HL-60/S4 treated with phorbol 12-myristate 13-acetate at 8.2 ng/mL for 4 days and 3 days (cell line): Measurements from ENCODE around the gene TECRL.

ENCODE experiments used
- in situ Hi-C: fragments of 300-500 bp; cut with MboI; formaldehyde crosslinking; loops from 2 replicates; pipeline ENCODE4 v1.15.0; 2022; ENCODE audit warnings: low sequenced_read_pairs

Gene TECRL, protein sequence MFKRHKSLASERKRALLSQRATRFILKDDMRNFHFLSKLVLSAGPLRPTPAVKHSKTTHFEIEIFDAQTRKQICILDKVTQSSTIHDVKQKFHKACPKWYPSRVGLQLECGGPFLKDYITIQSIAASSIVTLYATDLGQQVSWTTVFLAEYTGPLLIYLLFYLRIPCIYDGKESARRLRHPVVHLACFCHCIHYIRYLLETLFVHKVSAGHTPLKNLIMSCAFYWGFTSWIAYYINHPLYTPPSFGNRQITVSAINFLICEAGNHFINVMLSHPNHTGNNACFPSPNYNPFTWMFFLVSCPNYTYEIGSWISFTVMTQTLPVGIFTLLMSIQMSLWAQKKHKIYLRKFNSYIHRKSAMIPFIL

DNA sequence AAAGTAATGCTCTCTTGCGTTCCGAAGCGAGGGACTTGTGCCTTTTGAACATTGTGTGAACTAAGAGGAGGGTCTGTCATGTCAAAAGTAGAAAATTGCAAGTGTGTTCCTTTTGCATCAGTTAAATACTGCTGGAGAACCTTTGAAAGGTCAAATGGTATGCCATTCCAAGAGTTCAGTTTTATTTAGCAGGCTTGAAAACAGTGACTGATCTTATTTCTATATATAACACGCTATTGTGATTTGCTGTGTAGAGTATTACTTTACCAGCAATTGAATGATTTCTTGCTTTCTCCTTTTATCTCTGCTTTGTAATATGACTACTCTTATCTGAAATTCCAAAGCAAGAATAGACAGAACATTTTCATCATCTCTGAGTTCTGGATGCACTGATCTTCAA, at the start of gene TECRL:
Gene TECRL (minus strand): TSS at position 151 of the 400 bp plus-strand sequence. CDS start 99 bp downstream, at position 52.
- in situ Hi-C loops, result no loop called here

DNA sequence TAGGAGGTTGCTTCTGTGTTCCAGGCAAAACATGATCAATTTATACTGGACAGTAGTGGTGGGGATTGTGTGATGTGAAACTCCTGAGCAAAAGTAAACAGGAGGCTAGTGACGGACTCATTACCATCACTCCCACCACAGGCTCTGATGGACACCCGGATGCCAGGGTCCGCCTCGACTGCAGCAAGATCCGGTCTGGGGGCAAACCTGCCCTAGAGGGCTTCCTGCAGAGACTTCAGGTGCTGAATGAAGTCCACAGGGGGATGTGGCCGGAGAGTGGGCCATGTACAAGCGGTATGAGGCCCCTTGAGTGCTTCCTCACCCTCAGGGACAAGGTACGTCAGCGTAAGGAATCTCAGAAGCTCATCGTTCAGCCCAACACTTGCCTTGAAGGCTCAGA, 23.4 kb upstream of the TECRL start:
- in situ Hi-C loops, result no loop called here

DNA sequence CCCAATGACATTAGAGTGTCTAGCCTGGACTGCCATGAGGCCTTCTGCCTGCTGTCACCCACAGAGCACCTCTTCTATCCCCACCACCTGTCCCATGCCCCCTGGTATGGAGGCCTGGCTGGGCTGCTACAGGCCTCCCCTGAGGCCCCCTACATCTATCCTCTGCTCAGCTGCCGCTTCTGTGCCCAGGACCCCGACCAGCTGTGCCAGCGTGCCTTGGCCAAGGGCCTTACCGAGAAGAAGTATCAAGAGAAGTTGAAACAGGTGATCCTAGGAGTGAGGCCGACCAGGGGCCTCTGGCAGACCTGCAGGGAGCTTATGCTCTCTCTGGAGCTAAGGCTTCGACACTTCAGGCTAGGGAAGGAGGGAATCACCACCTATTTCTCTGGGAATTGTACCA, 21.7 kb upstream of the TECRL start:
- in situ Hi-C loops, result no loop called here

DNA sequence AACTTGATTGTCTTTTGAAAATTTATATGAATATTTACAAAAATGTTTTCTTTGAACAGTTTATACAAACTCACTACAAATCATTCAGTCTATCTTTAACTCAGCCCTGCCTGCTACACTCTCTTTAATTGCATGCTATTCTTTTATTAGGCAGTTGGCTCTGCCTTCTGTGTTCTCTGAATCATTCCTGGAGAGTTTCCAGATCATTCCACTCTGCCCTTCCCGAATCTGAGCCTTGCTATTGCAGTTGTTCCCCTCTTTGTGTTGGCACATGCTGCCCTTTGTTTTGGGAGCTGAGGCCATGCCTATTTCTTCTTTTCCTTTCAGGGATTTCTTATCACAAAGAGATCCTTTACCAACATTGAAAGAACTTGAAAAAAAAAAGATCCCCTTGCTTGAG, 8.7 kb upstream of the TECRL start:
- in situ Hi-C loops, result no loop called here

DNA sequence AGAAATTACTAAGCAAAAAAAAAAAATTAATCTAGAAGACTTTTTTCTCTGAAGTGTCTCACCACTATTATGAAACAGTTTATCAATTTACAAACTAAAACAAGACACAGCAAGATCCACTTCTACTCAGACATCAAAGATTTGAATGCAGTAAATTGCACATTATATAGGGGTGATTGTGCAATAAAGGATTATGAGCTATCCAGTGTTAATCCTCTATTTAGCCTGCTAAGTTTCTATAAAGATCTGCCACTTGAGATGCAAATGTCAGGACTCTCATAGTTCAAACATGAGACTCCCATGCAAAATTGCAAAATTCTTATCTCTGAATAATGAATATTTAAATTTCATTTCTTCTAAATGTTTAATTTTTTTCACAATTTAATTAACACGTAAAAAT, 2.2 kb downstream of the TECRL start:
- in situ Hi-C loops, result no loop called here

DNA sequence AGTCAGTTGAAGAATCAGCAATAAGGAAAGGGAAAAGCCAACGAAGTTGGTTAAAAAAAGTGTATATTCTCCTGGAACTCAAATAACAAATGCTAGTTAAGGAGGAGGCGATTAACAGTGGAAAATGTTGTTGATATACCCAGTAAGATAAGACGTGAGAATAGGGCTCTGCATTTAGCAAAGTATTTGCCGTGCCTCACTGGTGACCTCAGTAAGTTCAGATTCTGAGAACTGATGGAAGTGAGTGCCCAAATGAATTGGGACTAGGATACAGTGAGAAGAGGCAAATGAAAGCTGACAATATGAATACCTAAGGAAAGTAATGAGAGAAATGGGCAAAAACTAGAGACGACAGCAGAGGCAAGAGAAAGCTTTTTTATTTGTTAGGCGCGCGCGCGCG, 3.5 kb downstream of the TECRL start:
- in situ Hi-C loops, result no loop called here

DNA sequence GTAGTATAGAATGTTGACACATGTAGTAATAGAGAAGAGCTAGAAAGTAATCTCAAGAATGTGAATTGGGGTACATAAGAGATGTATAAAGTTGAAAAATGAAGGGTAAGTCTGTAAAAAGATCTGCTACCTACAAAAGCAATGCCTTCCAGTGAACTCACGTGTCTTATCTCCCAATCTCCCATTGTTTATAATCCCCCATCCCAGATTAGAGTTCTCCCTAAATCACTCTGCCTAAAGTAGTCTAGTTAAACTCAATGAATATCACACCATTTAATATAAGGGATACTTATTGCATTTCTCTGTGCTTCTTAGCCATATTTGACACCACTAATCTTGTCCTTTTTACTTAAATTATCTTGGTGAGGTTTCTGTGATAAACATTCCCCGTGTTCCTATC, 6.6 kb downstream of the TECRL start:
- in situ Hi-C loops, result no loop called here

DNA sequence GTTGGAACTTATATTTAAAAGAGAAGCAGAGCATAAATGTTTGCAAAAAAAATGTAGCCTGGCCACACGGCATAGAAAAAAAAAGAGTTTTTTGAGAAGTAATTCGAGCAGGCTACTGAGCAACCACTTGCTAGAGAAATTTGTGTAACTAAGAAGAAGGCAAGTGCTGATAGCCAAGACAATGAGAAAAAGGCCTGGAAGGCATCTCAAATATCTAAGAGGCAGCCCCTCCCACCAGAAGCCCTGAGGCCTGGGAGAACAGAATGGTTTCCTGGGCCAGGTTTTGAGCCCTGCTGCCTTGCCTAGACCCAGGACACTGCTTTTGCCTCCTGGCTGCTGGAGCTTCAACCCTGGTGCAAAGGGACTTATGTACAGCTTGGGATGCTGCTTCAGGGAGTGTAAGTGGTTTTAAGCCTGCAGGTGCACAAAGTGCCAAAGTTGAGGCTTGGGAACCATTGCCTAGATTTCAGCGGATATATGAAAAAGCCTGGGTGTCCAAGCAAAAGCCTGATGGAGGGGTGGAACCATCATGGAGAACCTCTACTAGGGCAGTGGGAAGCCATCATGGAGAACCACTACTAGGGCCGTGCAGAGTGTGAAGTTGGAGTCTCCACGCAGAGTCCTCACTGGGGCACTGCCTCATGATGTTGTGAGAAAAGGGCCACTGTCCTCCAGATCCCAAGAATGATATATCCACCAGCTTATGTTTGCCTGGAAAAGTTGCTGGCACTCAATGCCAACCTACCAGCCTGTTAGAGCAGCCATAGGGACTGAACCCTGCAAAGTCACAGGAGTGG, 9.7 kb downstream of the TECRL start:
- in situ Hi-C loops, result no loop called here

DNA sequence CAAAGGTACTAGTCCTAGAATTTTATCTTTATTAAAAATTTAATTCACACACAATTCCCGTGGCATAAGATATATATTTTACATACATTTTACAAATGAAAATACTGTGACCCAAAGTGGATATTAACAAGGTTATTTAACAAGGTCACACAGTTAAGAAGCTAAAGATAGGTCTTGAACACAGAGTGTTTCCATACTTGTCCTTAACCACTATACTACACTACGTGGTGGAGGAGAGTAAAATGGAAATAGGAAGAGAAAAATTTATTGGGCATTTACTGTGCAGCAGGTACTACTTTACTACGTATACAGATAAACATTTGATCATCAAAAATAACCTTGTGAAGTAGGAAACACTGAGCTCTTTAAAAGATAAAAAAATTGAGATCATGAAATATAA, 14.8 kb downstream of the TECRL start:
- in situ Hi-C loops, result no loop called here

DNA sequence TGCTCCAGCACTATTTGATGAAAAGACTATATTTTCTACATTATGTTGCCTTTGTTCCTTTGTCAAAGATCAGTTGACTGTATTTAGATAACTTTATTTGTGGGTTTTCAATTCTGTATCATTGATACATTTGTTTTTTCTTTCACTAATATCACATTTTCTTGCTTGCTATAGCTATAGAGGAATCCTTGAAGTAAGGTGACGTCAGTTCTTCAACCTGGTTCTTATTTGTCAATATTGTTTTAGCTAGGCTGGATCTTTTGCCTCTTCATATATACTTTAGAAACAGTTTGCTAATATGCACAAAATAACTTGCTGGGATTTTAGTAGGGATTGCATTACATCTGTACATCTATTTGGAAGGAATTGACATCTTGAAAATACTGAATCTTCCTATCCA, 21.0 kb downstream of the TECRL start:
- in situ Hi-C loops, result no loop called here

DNA sequence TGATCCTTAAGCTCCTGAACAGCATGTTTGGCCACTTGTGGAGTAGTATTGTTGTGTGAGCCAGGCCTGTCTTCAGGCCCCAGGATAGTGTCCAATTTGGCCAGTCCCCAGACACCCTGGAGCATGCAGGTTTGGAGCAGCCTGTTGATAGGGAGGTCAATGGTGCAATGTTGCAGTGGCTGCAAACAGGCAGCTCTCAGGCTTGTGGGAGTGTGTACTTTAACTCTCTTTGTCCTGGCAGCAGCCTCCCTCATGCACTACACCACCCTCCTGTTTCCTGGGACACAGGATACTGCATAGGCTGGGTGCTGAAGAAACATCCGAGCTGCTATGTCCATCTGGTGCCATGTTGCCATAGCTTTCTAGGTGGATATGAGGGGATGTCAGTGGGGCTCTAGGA, 24.0 kb downstream of the TECRL start:
- in situ Hi-C loops, result no loop called here

DNA sequence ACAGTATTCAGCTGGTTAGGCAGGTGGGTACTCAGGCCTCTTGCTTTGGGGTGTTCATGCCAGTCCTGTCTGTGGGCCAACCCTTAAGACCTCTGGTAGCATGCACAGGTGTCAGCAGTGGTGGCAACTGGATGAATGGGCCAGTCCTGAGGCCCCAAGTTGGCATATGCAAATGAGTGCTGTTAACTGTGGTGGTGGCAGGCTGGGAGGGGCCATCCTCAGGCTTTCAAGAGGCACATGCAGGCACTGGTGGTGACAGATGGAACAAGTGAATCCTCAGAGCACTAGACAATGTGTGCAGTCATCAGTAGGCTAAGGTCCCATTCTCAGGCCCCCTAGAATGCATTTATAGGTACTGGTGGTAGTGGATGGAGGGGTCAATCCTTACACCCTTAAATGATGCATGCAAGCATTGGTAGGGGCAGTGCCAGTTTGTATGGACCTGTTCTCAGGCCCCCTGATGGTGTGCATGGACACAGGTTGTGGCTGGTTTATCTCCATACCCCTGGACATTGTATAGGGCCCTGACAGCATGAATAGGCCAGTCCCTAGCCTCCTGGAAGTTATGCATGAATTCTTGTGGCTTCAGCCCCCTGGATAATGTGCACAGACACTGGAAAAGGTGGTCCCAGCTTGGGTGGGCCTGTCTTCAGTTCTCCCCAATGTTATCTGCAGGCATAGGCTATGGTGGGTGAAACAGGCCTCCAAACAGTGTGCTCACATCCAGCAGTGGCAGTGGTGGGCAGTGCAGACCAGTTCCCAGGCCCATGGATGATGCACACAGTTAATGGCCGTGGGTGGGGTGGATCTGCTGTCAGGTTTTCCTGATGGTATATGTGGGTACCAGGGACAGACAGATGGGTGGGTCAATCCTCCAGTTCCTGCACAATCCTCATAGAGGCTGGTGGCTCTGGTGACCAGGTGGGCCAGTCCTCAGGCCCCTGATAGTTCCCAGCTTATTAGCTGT, 24.7 kb downstream of the TECRL start:
- in situ Hi-C loops, result no loop called here

DNA sequence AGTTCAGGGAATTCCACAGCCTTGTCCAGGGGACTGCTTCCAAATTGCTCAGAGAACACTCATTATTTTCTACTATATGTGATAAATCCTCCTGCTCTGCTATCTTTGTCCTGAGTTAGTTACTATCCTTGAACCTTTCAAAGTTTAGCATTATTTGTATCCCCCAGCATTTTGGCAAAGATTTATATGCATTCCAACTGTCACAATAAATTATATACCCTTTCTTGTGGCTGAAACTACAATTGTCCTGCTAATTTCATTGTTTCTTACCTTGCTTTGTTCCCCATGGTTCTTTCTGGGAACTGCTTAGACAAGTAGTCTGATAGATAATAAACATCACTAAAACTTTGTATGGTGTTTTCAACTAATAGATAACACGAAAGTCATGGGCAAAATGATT, 40.5 kb downstream of the TECRL start:
- in situ Hi-C loops, result no loop called here

DNA sequence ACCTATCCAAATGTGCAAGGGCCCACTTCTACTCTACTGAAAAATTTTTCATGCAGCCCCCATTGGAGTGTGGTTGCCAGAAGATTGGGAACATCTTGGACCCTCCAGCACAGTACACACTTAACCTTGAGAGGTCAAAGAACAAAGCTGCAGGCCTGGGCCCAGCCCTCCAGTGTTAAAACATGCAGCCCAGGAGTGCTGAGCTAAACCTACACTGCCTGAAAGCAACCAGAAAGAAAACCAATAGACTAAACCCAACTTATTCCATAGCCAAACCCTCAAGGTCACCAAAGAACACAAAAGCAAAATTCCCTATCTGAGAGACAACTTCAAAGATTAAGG, 47.9 kb downstream of the TECRL start:
- in situ Hi-C loops, result no loop called here

DNA sequence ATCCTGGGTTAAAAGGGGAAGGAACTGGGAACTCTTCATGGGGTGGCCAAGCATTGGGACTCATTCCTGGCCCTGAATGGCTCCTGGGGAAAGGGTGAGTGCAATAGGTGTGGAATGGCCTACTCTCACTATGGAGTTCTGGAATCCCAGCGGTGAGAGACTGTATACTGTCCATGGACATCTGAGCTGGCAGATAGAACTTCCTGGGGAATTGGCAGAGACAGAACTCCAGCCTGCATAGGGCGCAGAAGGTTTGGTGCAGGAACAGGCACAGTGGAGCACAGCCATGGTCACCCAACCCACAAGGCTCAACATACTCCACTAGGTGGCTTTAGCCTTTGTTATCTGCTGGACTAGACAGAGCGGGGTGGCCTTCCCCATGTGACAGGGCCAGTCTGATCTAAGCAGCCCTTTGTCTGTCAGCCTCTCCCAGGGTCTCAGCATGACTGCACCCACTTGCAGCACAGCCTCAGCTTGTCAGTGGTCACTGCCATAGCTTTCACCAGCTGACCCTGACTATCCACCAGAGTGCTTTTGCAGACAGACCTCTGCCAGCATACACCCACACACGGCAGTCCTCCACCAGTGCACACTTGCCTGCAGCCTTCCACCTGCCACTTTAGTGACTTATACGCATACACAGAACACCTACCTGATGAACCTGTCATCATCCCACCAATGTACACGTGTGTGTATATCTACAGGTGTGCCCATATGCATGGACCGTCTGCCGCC, 48.4 kb downstream of the TECRL start:
- in situ Hi-C loops, result no loop called here

DNA sequence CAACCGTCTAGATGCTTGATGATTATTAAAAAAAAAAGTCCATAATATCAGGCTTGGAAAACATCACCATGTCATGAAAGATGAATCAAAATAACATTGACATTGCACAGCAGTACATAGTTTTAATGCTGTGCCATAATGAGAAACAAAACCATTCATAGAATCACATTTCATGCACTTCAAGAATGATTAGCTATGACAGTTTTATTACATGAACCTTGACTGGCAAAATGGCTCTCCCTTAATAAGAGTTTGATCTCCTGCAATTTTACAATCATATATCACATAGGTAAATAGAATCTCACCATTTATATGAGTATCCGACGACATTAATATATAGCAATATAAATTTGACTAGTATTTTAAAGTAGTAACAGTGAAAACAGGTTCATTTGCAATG, 49.8 kb downstream of the TECRL start:
- in situ Hi-C loops, result no loop called here

DNA sequence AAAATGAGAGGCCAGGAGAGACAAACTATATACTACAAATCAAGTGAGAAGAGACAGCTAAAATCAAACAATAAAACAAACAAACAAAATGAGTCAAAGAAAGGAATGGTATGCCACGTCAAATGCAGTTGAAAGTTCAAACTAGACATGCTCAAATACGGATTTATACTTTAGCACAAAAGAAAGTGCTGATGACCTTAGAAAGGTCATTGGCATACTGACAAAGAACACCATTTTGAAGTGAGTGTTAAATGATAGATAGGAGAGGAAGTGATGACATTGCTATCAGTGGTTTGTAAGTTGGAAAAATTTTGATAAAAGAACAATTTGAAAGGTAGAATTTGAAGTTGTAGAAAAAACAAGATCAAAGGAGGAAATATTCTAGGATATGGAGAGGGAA, 55.3 kb downstream of the TECRL start:
- in situ Hi-C loops, result no loop called here

DNA sequence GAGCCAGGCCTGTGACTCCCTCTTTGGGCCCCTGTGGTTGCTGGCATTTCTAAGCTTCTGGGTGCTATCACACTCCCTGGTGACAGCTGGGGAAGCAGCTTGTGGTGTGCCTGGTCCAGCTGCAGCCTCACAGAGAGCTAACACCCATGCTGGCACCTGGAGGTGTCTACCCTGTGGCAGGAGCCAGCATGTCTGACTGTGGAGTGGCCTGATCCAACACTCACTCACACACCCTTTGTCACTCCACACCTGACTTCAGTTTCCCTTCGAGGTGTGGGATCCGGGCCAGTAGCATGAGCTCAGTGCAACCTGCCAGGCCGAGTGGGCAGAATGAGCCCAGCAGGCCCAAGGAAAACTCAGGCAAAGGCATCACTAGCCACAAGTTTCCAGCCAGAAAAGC, 67.5 kb downstream of the TECRL start:
- in situ Hi-C loops, result no loop called here

DNA sequence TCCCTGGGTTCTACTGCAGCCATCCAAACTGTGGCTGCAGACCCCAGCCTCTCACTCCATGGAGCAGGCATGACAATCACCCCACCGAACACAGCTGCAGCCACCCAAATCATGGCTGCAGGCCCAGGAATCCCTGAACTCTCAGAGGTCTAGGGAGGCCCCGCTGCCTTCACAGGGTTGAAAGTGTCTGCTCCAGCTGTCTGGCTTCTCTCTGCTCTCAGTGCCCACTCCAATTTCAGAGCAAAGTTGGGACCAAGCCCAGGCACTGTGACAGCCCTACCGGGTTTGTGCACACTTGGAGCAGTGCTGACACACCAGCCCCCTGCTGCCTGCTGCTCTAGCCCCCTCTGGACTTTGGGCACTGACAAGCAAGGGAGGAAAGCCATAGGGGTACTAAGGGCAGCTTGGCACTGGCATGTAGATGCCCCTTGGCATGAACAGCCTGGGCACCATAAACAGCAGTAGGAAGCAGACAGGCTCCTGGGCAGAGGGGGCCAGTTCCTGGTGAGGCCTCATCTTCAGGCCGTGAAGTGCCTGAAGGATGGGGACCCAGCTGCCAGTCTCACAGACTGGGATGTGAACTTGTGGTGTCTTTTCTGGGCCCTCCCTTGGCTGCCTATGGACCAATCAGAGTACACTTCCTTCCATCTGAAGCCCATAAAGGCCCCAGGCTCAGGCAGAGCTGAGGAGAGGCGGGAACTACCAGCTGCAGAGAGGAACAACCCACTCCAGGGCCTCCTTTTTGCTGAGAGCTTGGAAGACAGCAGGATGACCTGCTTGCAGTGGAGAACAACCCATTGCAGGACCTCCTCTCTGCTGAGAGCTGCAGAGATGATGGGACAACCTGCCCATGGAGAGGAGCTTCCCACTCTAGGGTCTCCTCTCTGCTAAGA, 68.8 kb downstream of the TECRL start:
- in situ Hi-C loops, result no loop called here

DNA sequence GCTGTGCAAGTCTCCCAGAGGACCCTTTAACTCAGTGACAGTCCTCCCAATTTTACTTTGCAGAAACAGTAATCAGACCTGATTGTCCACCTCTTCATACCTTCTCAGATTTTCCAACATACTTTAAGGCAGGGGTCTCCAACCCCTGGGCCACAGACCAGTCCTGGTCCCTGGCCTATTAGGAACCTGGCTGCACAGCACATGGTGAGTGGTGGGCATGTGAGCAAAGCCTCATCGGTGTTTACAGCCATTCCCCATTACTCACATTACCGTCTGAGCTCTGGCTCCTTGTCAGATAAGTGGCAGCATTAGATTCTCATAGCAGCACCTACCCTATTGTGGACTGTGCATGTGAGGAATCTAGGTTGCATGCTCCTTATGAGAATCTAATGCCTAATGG, 74.3 kb downstream of the TECRL start:
- in situ Hi-C loops, result no loop called here
